ENCODE results near the gene TMEM72. TPM values are rescaled to one million over a fixed set of nuclear protein-coding genes. Genes with fewer than 3 reads are reported as not detected.

The TMEM72 gene
- total RNA-seq, 1 experiment from 2014 or later, result not detected

GRCh38 chr10:44937196-44938005 lies 26.3 kb downstream of the TMEM72 start:
- Histone ChIP-seq H3K27me3 (ENCODE audit: control insufficient read depth, insufficient read depth, low read length) (no peaks in the 10 kb centered on the region), H3K4me3 (ENCODE audit: low read depth in 2 of 2, low read length in 2 of 2) (no peak overlapping the region), H3K9me3 (ENCODE audit: control insufficient read depth, insufficient read depth, low read depth, low read length) (no peaks in the 10 kb centered on the region), H3K4me1 (ENCODE audit: control insufficient read depth, insufficient read depth, low read length) (0 out of 2 replicates have a peak, but pooled peaks cover 3% of the 10 kb centered on the region), H3K36me3 (ENCODE audit: control insufficient read depth, insufficient read depth, low read length) (no peaks in the 10 kb centered on the region), H3K27ac (ENCODE audit: low read length) (no peak overlapping the region)
- CTCF ChIA-PET, result interaction anchor here (1.0 kb wide), 1 partner anchor 8 kb away, joined by 3 read pairs; no protein-coding TSS in a partner anchor
- DNase-seq (ENCODE audit: low read depth, low spot score), result no peak
- intact Hi-C loops (cut with micrococcal nuclease; ENCODE audit: unreplicated experiment), result no loop called here
- no peak for ATAC-seq
- no TSS peak for BruUV-seq (replicated peaks)
- POLR2A ChIA-PET, result no interaction called here
- in situ Hi-C loops (cut with HindIII; ENCODE audit: low pct_unique_long_range_greater_than_20kb, low sequenced_read_pairs), result no loop called here
- no peak for TF ChIP-seq CTCF (IDR thresholded peaks at IDR 0.05)
- TF ChIP-seq POLR2AphosphoS5 (IDR thresholded peaks at IDR 0.05; ENCODE audit: low read depth, low read length), result no peak
- no peak for TF ChIP-seq SIN3A (IDR thresholded peaks at IDR 0.05; ENCODE audit: borderline replicate concordance, insufficient read depth, low read depth, low read length)
- no peak for TF ChIP-seq REST (IDR thresholded peaks at IDR 0.05; ENCODE audit: insufficient read depth in 1 of 2, low read depth in 2 of 2, low read length in 1 of 2)
- no peak for TF ChIP-seq TCF7L2 (IDR thresholded peaks at IDR 0.05; ENCODE audit: low read depth, low read length)

- ChIA-PET CTCF (no interaction called here), POLR2A (no interaction called here)
- Histone ChIP-seq H3K27me3 (ENCODE audit: control insufficient read depth, insufficient read depth, low read length) (no peaks in the 10 kb centered on the region), H3K4me1 (ENCODE audit: control insufficient read depth, insufficient read depth, low read length) (no peaks in the 10 kb centered on the region), H3K4me3 (ENCODE audit: low read depth in 2 of 2, low read length in 2 of 2) (no peak overlapping the region), H3K27ac (ENCODE audit: low read length) (no peak overlapping the region), H3K36me3 (ENCODE audit: control insufficient read depth, insufficient read depth, low read length) (no peaks in the 10 kb centered on the region), H3K9me3 (ENCODE audit: control insufficient read depth, insufficient read depth, low read depth, low read length) (0 out of 2 replicates have a peak, but pooled peaks cover under 1% of the 10 kb centered on the region)
- intact Hi-C loops (cut with micrococcal nuclease; ENCODE audit: unreplicated experiment) (no loop called here), in situ Hi-C loops (cut with HindIII; ENCODE audit: low pct_unique_long_range_greater_than_20kb, low sequenced_read_pairs) (no loop called here)
- no peak for DNase-seq (ENCODE audit: low read depth, low spot score)
- TF ChIP-seq CTCF (IDR thresholded peaks at IDR 0.05) (no peak), REST (IDR thresholded peaks at IDR 0.05; ENCODE audit: insufficient read depth in 1 of 2, low read depth in 2 of 2, low read length in 1 of 2) (no peak), SIN3A (IDR thresholded peaks at IDR 0.05; ENCODE audit: borderline replicate concordance, insufficient read depth, low read depth, low read length) (no peak), POLR2AphosphoS5 (IDR thresholded peaks at IDR 0.05; ENCODE audit: low read depth, low read length) (no peak), TCF7L2 (IDR thresholded peaks at IDR 0.05; ENCODE audit: low read depth, low read length) (no peak)
- no peak for ATAC-seq
- BruUV-seq (replicated peaks), result no TSS peak
These were observed 27.8 kb downstream of the TMEM72 start for GRCh38 chr10:44938956-44939355.
